HG02623 (cell line): Measurements from ENCODE around the gene ANKRD55.
A peak's percentile ranks its signal among the peaks of the same experiment; 100 is the strongest.
"Not testable (repeated sequence)": the region's sequence is repeated elsewhere in the genome, so short reads cannot be mapped to it uniquely, and the experiment has no call there.

Experiments used
- ATAC-seq: cut with Tn5 transposase; IDR thresholded peaks from one replicate; pipeline ENCODE4 v1.9.1; 2021; ENCODE audit warnings: moderate library complexity; ENCODE audit not compliant: unreplicated experiment

The ANKRD55 gene

GRCh38 chr5:56147106-56147505 lies 86.0 kb downstream of the ANKRD55 start:
- no peak for ATAC-seq

- no peak for ATAC-seq
Measured at GRCh38 chr5:56146674-56147073, 86.5 kb downstream of the ANKRD55 start.

- ATAC-seq = no peak
Measured at GRCh38 chr5:56145511-56145910, 87.6 kb downstream of the ANKRD55 start.

- ATAC-seq = no peak
Measured at GRCh38 chr5:56145106-56145505, 88.0 kb downstream of the ANKRD55 start.

- no peak for ATAC-seq
Measured at GRCh38 chr5:56144211-56144610, 88.9 kb downstream of the ANKRD55 start.

GRCh38 chr5:56143373-56143714 lies 89.8 kb downstream of the ANKRD55 start:
- no peak for ATAC-seq

- ATAC-seq = peak; percentile 82
Measured at GRCh38 chr5:56142614-56143372, 90.3 kb downstream of the ANKRD55 start.

- ATAC-seq = no peak
Measured at GRCh38 chr5:56142233-56142613, 90.9 kb downstream of the ANKRD55 start.

GRCh38 chr5:56140073-56140472 lies 93.1 kb downstream of the ANKRD55 start:
- ATAC-seq = no peak

- ATAC-seq = no peak
Measured at GRCh38 chr5:56130664-56131063, 102.5 kb downstream of the ANKRD55 start.

GRCh38 chr5:56129288-56129687 lies 103.8 kb downstream of the ANKRD55 start:
- no peak for ATAC-seq

GRCh38 chr5:56128113-56128512 lies 105.0 kb downstream of the ANKRD55 start:
- no peak for ATAC-seq

GRCh38 chr5:56126487-56127179 lies 106.5 kb downstream of the ANKRD55 start:
- no peak for ATAC-seq

- ATAC-seq = no peak
Measured at GRCh38 chr5:56123531-56124243, 109.4 kb downstream of the ANKRD55 start.

GRCh38 chr5:56122360-56122985 lies 110.7 kb downstream of the ANKRD55 start:
- not testable (repeated sequence) for ATAC-seq

GRCh38 chr5:56119050-56119449 lies 114.1 kb downstream of the ANKRD55 start:
- no peak for ATAC-seq

GRCh38 chr5:56116599-56117141 lies 116.5 kb downstream of the ANKRD55 start:
- ATAC-seq = no peak

- ATAC-seq = no peak
Measured at GRCh38 chr5:56115589-56115988, 117.5 kb downstream of the ANKRD55 start.

- ATAC-seq = no peak
Measured at GRCh38 chr5:56112526-56113121, 120.5 kb downstream of the ANKRD55 start.

- no peak for ATAC-seq
Measured at GRCh38 chr5:56111404-56111781, 121.7 kb downstream of the ANKRD55 start.
